Smooth muscle cell of the umbilical artery (primary cell): ENCODE measurements around the gene MEN1. TPM values are rescaled to one million over a fixed set of nuclear protein-coding genes. Genes with fewer than 3 reads are reported as not detected.

ENCODE experiments used
- total RNA-seq: library from RNA; depleted of rRNA; stranded (reverse); fragments of >200 nt; gene quantifications from 2 replicates; pipeline ENCODE4 v1.2.3, GENCODE V29; 2014

Gene MEN1
- total RNA-seq = 13.4 and 34.0 TPM in 2 replicates

GRCh38 chr11:64810271-64810890, at the start of gene MEN1:
MEN1 (minus strand) TSS chr11:64810551; CDS start chr11:64810109, 442 bp downstream.

DNA sequence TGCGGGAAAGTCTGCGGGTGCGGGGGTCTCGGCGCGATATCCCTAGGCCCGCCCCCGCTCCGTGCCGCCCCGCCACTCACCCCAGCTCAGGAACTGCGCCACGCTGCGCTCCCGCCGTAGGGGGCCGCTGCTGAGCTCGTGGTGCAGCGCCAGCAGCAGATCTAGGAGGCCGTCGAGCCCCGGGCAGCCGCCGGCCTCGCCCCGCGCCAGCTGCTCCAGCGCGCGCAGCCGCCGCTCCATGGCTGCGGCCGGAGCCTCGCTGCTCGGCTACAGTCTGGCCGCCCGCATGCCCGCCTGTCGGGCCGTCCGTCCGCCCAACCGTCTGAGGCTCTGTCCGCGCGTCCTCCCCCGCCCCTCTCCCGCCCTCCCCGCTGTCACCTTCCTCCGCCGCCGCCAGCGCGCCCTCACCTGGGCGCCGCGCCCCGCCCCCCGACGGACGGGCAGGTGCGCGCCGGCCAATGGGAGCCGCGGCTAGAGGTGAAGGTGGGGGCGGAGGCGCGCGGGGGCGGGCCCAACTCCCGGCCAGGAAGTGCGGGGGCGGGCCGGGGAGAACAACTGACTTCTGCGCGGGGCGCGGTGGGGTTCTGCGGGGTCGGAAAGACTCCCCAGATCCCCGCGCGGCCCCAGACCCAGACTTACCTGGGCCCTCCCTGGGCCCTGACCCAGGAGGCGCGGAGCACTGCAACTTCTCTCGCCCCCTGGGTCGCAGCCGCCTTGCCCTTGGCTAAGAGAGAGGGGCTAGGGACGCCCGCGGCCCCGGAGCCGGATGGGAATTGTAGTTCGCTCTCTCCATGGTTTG, 34.2 kb upstream of the MEN1 start, which contains the start of gene CDC42BPG:
Gene CDC42BPG, minus strand, starts transcription at position 324 of the 799 bp plus-strand sequence. Its CDS starts 84 bp downstream, at position 240.

DNA sequence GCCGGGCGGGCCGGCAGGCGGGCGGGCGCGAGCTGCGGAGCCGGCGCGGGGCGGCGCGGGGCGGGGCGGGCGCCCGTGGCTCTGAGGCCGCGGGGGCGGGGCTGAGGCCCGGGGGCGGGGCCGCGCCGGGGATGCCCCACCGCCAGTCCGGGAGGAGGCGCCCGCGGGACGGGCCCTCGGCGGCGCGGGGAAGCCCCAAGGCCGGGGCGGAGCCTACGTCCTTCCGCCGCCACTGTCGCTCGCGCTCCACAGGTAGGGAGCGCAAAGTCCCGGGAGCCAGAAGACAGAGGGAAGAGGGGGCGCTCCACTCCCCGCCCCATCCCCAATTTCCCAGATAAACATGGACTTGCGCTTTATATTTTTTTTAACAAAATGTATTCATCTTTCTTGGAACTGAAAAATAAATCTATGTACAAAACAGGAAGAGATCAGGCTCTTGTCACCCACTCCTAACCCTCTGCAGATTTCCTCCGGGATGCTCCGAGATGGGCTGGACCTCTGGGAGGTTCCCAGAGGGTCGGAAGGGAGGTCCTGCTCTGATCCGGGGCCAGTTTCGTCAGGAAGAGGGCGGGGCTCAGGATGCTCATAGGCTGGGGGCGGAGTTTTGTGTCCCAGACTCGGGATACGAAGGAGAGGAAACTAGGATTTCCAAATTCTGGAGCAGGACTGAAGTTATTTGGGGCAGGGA, 7.0 kb downstream of the MEN1 start, which contains the start of gene MAP4K2:
Gene MAP4K2, minus strand, starts transcription at position 57 of the 688 bp plus-strand sequence. CDS start 65 bp downstream, outside the sequence.

DNA sequence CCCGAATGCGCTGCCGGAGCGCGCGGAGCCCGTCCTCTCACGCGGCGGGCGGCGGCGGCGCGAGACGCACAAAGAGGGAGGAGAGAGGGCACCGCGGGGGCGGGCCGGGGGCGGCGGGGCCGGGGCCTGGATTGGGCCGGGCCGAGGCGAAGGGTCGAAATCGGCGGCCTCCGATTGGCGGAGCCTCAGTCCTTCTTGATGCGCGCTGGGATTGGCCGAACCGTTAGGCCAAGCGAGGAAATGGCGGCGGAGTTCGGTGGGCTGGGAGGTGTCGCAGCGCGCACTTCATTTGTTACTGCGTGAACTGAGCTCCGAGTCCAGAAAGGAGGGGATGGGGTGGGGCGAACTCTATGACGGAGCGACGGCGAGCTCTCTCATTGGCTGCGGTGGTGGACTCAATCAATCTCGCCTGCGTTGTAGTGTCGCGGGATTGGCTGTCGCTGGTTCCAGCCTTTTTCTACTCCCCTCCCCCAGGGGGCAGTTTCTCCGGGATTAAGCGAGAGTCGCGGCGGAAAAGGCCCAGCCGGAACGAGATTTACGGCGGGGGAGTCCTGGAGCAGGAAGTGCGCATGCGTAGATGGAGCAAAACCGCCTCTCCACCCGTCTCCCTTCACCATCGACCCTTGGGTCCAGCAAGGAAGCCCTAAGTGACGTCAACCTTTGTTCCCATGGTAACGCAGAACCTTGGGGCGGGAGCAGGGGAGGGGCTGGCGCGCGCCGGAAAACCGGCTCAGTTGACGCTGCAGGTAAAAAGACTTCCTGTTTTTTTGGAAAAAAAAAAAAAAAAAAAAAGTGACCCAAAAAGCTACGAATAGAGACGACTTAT, 31.7 kb downstream of the MEN1 start, which contains the start of gene SF1:
Gene SF1, minus strand, starts transcription at position 70 of the 826 bp plus-strand sequence. CDS start 150 bp downstream, outside the sequence.

GRCh38 chr11:64759722-64760719, 50.3 kb downstream of the MEN1 start, which contains the start of gene PYGM:
PYGM (minus strand) TSS chr11:64759974; CDS start chr11:64759898, 76 bp downstream.

Other genes with a start within 250 kb of the MEN1 start
- not detected in 2 replicates for gene SLC22A12, start 219.3 kb downstream of the MEN1 start, total RNA-seq
- gene NRXN2, start 87.4 kb downstream of the MEN1 start, total RNA-seq = 0.30 and 6.4 TPM in 2 replicates
- 0.09 and 0.30 TPM in 2 replicates for gene RASGRP2, start 66.4 kb downstream of the MEN1 start, total RNA-seq
- gene PYGM, start 50.6 kb downstream of the MEN1 start, total RNA-seq = 0.60 and 1.2 TPM in 2 replicates
- 72.2 and 125 TPM in 2 replicates for gene SF1, start 32.0 kb downstream of the MEN1 start, total RNA-seq
- 11.0 and 19.2 TPM in 2 replicates for gene MAP4K2, start 7.3 kb downstream of the MEN1 start, total RNA-seq
- under 0.01 and 0.32 TPM in 2 replicates for gene CDC42BPG, start 34.1 kb upstream of the MEN1 start, total RNA-seq
- gene EHD1, start 68.1 kb upstream of the MEN1 start, total RNA-seq = 40.4 and 211 TPM in 2 replicates
- 12.5 and 14.9 TPM in 2 replicates for gene ATG2A, start 106.7 kb upstream of the MEN1 start, total RNA-seq
- gene PPP2R5B, start 114.1 kb upstream of the MEN1 start, total RNA-seq = 16.0 and 21.0 TPM in 2 replicates
- not detected in 2 replicates for gene GPHA2, start 125.3 kb upstream of the MEN1 start, total RNA-seq
- under 0.01 TPM in 1 of 2 replicates, not detected in the other for gene MAJIN, start 161.6 kb upstream of the MEN1 start, total RNA-seq
- under 0.01 and 0.51 TPM in 2 replicates for gene BATF2, start 186.4 kb upstream of the MEN1 start, total RNA-seq
- 73.7 and 76.6 TPM in 2 replicates for gene ARL2, start 203.6 kb upstream of the MEN1 start, total RNA-seq
- 3.0 and 10.7 TPM in 2 replicates for gene SNX15, start 216.9 kb upstream of the MEN1 start, total RNA-seq
- gene SAC3D1, start 230.7 kb upstream of the MEN1 start, total RNA-seq = 6.9 and 7.1 TPM in 2 replicates
- 17.3 and 19.9 TPM in 2 replicates for gene NAALADL1, start 248.0 kb upstream of the MEN1 start, total RNA-seq